ENCODE measurements around the gene SHISA7.

- TF ChIP-seq POLR2A (IDR thresholded peaks at IDR 0.05; ENCODE audit: low read depth, low read length): no peak
- TF ChIP-seq POU2F2 (IDR thresholded peaks at IDR 0.05; ENCODE audit: low read depth, low read length): no peak
- TF ChIP-seq TAF1 (IDR thresholded peaks at IDR 0.05; ENCODE audit: low read depth, low read length): no peak
- no peak for TF ChIP-seq POLR2AphosphoS5 (IDR thresholded peaks at IDR 0.05; ENCODE audit: low read depth, low read length)
Observed at GRCh38 chr19:55440411-55441105, 2.5 kb downstream of the SHISA7 start.
